IMR-90 (cell line): Measurements from ENCODE around the gene RAD51B.

ENCODE experiments used
- BHLHE40 ChIP-seq: fragments of 150-350 bp; IDR thresholded peaks from 2 replicates; pipeline ENCODE4 v1.6.1; 2016; ENCODE audit warnings: mild to moderate bottlenecking, low read depth, low read length
- CEBPB ChIP-seq: IDR thresholded peaks from 2 replicates; pipeline ENCODE4 v1.6.1; 2012; ENCODE audit warnings: low read depth, low read length, improper control_type of control experiment
- CHD1 ChIP-seq: IDR thresholded peaks from 2 replicates; pipeline ENCODE4 v1.6.1; 2012; ENCODE audit warnings: low read depth, low read length, improper control_type of control experiment
- FOS ChIP-seq: fragments of 150-350 bp; IDR thresholded peaks from 2 replicates; pipeline ENCODE4 v1.6.1; 2016; ENCODE audit warnings: low read depth, low read length
- MAZ ChIP-seq: IDR thresholded peaks from 2 replicates; pipeline ENCODE4 v1.6.1; 2012; ENCODE audit warnings: low read depth, mild to moderate bottlenecking, low read length, improper control_type of control experiment, moderate library complexity, borderline replicate concordance
- NFE2L2 ChIP-seq: fragments of 150-350 bp; IDR thresholded peaks from 2 replicates; pipeline ENCODE4 v1.6.1; 2016; ENCODE audit warnings: low read depth, mild to moderate bottlenecking, low read length
- POLR2A ChIP-seq: IDR thresholded peaks from 2 replicates; pipeline ENCODE4 v1.6.1; 2012; ENCODE audit warnings: mild to moderate bottlenecking, low read depth, low read length
- RAD21 ChIP-seq: IDR thresholded peaks from 2 replicates; pipeline ENCODE4 v1.6.1; 2012; ENCODE audit warnings: low read length, improper control_type of control experiment
- RCOR1 ChIP-seq: IDR thresholded peaks from 2 replicates; pipeline ENCODE4 v1.6.1; 2012; ENCODE audit warnings: mild to moderate bottlenecking, low read length, improper control_type of control experiment; ENCODE audit not compliant: insufficient replicate concordance
- SMC3 ChIP-seq: fragments of 150-350 bp; IDR thresholded peaks from 2 replicates; pipeline ENCODE4 v1.6.1; 2016; ENCODE audit warnings: low read depth, mild to moderate bottlenecking, antibody characterized with exemption, low read length, moderate library complexity
- USF2 ChIP-seq: fragments of 150-350 bp; IDR thresholded peaks from 2 replicates; pipeline ENCODE4 v1.6.1; 2017; ENCODE audit warnings: mild to moderate bottlenecking, antibody characterized with exemption, low read length, low read depth
- TF ChIP-seq, protein P1 (sequence below): conservative IDR thresholded peaks from 2 replicates; pipeline ENCODE4 v1.5.1; 2012; ENCODE audit warnings: mild to moderate bottlenecking, low read depth, low read length, improper control_type of control experiment
- TF ChIP-seq, protein P2 (sequence below): fragments of 150-350 bp; IDR thresholded peaks from 2 replicates; pipeline ENCODE4 v1.6.1; 2016; ENCODE audit warnings: low read depth, mild to moderate bottlenecking, low read length, moderate library complexity, borderline replicate concordance

- no peak for TF ChIP-seq RAD21
- TF ChIP-seq FOS, result no peak
- TF ChIP-seq, protein P1, sequence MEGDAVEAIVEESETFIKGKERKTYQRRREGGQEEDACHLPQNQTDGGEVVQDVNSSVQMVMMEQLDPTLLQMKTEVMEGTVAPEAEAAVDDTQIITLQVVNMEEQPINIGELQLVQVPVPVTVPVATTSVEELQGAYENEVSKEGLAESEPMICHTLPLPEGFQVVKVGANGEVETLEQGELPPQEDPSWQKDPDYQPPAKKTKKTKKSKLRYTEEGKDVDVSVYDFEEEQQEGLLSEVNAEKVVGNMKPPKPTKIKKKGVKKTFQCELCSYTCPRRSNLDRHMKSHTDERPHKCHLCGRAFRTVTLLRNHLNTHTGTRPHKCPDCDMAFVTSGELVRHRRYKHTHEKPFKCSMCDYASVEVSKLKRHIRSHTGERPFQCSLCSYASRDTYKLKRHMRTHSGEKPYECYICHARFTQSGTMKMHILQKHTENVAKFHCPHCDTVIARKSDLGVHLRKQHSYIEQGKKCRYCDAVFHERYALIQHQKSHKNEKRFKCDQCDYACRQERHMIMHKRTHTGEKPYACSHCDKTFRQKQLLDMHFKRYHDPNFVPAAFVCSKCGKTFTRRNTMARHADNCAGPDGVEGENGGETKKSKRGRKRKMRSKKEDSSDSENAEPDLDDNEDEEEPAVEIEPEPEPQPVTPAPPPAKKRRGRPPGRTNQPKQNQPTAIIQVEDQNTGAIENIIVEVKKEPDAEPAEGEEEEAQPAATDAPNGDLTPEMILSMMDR, result no peak
- no peak for TF ChIP-seq BHLHE40
- TF ChIP-seq POLR2A, result no peak
- no peak for TF ChIP-seq SMC3
- TF ChIP-seq CEBPB, result no peak
- TF ChIP-seq, protein P2, sequence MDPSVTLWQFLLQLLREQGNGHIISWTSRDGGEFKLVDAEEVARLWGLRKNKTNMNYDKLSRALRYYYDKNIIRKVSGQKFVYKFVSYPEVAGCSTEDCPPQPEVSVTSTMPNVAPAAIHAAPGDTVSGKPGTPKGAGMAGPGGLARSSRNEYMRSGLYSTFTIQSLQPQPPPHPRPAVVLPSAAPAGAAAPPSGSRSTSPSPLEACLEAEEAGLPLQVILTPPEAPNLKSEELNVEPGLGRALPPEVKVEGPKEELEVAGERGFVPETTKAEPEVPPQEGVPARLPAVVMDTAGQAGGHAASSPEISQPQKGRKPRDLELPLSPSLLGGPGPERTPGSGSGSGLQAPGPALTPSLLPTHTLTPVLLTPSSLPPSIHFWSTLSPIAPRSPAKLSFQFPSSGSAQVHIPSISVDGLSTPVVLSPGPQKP, result no peak
- no peak for TF ChIP-seq NFE2L2
- no peak for TF ChIP-seq RCOR1
- no peak for TF ChIP-seq MAZ
- no peak for TF ChIP-seq USF2
- TF ChIP-seq CHD1, result no peak
Observed at GRCh38 chr14:67835596-67835995, 16.0 kb downstream of the RAD51B start.
